SK-N-SH (cell line): ENCODE measurements around the gene AREL1. TPM values are rescaled to one million over a fixed set of nuclear protein-coding genes. Genes with fewer than 3 reads are reported as not detected.

Experiments used
- CTCF ChIA-PET: fragments of 300-600, 350-600 bp; formaldehyde crosslinking; extraction: SDS; loops from one replicate; lab custom pipeline; 2021; lab: Yijun Ruan, JAX
- POLR2A ChIA-PET: fragments of 350-600 bp; sonication (Branson Sonifier 250); formaldehyde crosslinking; extraction: SDS; loops from one replicate; lab custom pipeline; 2020; ENCODE audit warnings: antibody characterized with exemption, inconsistent platforms; lab: Yijun Ruan, JAX
- DNase-seq: peaks from one replicate; pipeline ENCODE4 v3.0.0; 2012
- H2AFZ ChIP-seq: fragments of 200-600 bp; sonication (generic); 2 replicates; pipeline ENCODE4 v1.8.1; 2016; ENCODE audit warnings: antibody characterized with exemption, mild to moderate bottlenecking, low read depth
- H3F3A ChIP-seq: fragments of 200-600 bp; sonication (generic); replicated peaks from 2 replicates; pipeline ENCODE3; 2016; ENCODE audit warnings: antibody characterized with exemption, mild to moderate bottlenecking; ENCODE audit not compliant: insufficient read depth
- H3K27ac ChIP-seq, 2 experiments: fragments of 200-500 bp in 1 of 2; fragments of 200-600 bp in 1 of 2; sonication (Bioruptor generic) in 1 of 2; sonication (generic), shearing (Covaris generic) in 1 of 2; 2 replicates each; pipeline versions ENCODE4 v1.5.1 to v1.6.1; 2014 to 2016; ENCODE audit warnings: low read depth in 2 of 2, inconsistent platforms in 1 of 2, low read length in 1 of 2, mild to moderate bottlenecking in 1 of 2, mixed read lengths in 1 of 2
- H3K27me3 ChIP-seq: fragments of 200-600 bp; sonication (generic), shearing (Covaris generic); 2 replicates; pipeline ENCODE4 v1.6.1; 2016; ENCODE audit warnings: mixed run types; ENCODE audit not compliant: insufficient read depth
- H3K36me3 ChIP-seq, 2 experiments: fragments of 200-500 bp in 1 of 2; fragments of 200-600 bp in 1 of 2; sonication (Bioruptor generic) in 1 of 2; sonication (generic) in 1 of 2; replicated peaks in 1 of 2; 2 replicates each; pipeline versions ENCODE3 to v1.5.1; 2014 to 2016; ENCODE audit warnings: low read length in 1 of 2, mild to moderate bottlenecking in 1 of 2; ENCODE audit not compliant: insufficient read depth in 2 of 2, control insufficient read depth in 1 of 2
- H3K4me1 ChIP-seq, 2 experiments: fragments of 200-500 bp in 1 of 2; fragments of 200-600 bp in 1 of 2; sonication (Bioruptor generic) in 1 of 2; sonication (generic), shearing (Covaris generic) in 1 of 2; 2 replicates each; pipeline versions ENCODE4 v1.5.1 to v1.6.1; 2014 to 2016; ENCODE audit warnings: low read depth in 1 of 2, low read length in 1 of 2, mixed run types in 1 of 2; ENCODE audit not compliant: insufficient read depth in 2 of 2, control insufficient read depth in 1 of 2
- H3K4me2 ChIP-seq: fragments of 200-600 bp; sonication (generic), shearing (Covaris generic); 2 replicates; pipeline ENCODE4 v1.6.1; 2017; ENCODE audit warnings: mixed run types
- H3K4me3 ChIP-seq, 2 experiments: fragments of 200-500 bp in 1 of 2; fragments of 200-600 bp in 1 of 2; sonication (Bioruptor generic) in 1 of 2; sonication (generic), shearing (Covaris generic) in 1 of 2; 2 replicates each; pipeline versions ENCODE4 v1.5.1 to v1.8.1; 2014 to 2016; ENCODE audit warnings: low read depth in 2 of 2, inconsistent platforms in 1 of 2, low read length in 1 of 2, mild to moderate bottlenecking in 1 of 2, mixed read lengths in 1 of 2, moderate library complexity in 1 of 2
- H3K79me2 ChIP-seq: fragments of 200-600 bp; sonication (generic); 2 replicates; pipeline ENCODE4 v1.8.1; 2017; ENCODE audit warnings: mild to moderate bottlenecking; ENCODE audit not compliant: insufficient read depth
- H3K9ac ChIP-seq: fragments of 200-600 bp; sonication (generic); 2 replicates; pipeline ENCODE4 v1.6.1; 2017; ENCODE audit warnings: mixed run types
- H3K9me2 ChIP-seq: fragments of 200-600 bp; sonication (generic); 2 replicates; pipeline ENCODE4 v1.6.1; 2017; ENCODE audit warnings: mixed run types
- H3K9me3 ChIP-seq: fragments of 200-600 bp; sonication (generic); 2 replicates; pipeline ENCODE4 v1.6.1; 2017; ENCODE audit warnings: mixed run types, mild to moderate bottlenecking, moderate library complexity
- H4K20me1 ChIP-seq: fragments of 200-600 bp; sonication (generic); 2 replicates; pipeline ENCODE4 v1.6.1; 2017; ENCODE audit warnings: mild to moderate bottlenecking, mixed run types; ENCODE audit not compliant: insufficient read depth
- CHD2 ChIP-seq: fragments of 150-350 bp; IDR thresholded peaks from 2 replicates; pipeline ENCODE4 v1.6.1; 2018; ENCODE audit warnings: low read length; ENCODE audit not compliant: partially characterized antibody
- ELF1 ChIP-seq: IDR thresholded peaks from 2 replicates; pipeline ENCODE4 v1.4.0; 2012
- EP300 ChIP-seq, 2 experiments: IDR thresholded peaks; 2 replicates each; pipeline versions ENCODE4 v1.4.0 to v1.6.1; 2012; ENCODE audit warnings: borderline replicate concordance in 1 of 2, low read depth in 1 of 2, low read length in 1 of 2
- EZH2phosphoT487 ChIP-seq: fragments of 200-600 bp; sonication (generic); IDR thresholded peaks from 2 replicates; pipeline ENCODE4 v1.6.1; 2017; ENCODE audit warnings: low read depth, mixed run types, mild to moderate bottlenecking, antibody characterized with exemption, moderate library complexity, borderline replicate concordance
- FOSL2 ChIP-seq: IDR thresholded peaks from 2 replicates; pipeline ENCODE4 v1.4.0; 2012; ENCODE audit warnings: low read depth, mild to moderate bottlenecking, moderate library complexity, borderline replicate concordance
- MAX ChIP-seq: IDR thresholded peaks from 2 replicates; pipeline ENCODE4 v1.4.0; 2012; ENCODE audit warnings: low read depth
- MEF2A ChIP-seq: IDR thresholded peaks from 2 replicates; pipeline ENCODE4 v1.4.0; 2012; ENCODE audit warnings: low read depth, borderline replicate concordance
- MXI1 ChIP-seq: IDR thresholded peaks from 2 replicates; pipeline ENCODE4 v1.6.1; 2012; ENCODE audit warnings: mild to moderate bottlenecking, low read depth, low read length, improper control_type of control experiment
- NRF1 ChIP-seq: IDR thresholded peaks from 2 replicates; pipeline ENCODE4 v1.6.1; 2012; ENCODE audit warnings: low read depth, mild to moderate bottlenecking, low read length
- RCOR1 ChIP-seq: fragments of 150-350 bp; IDR thresholded peaks from 2 replicates; pipeline ENCODE4 v1.6.1; 2017; ENCODE audit warnings: antibody characterized with exemption, low read length
- RFX5 ChIP-seq: IDR thresholded peaks from 2 replicates; pipeline ENCODE4 v1.6.1; 2012; ENCODE audit warnings: mild to moderate bottlenecking, improper control_type of control experiment, low read length
- SIN3A ChIP-seq: IDR thresholded peaks from 2 replicates; pipeline ENCODE4 v1.6.1; 2012; ENCODE audit warnings: low read depth, mild to moderate bottlenecking, low read length, moderate library complexity, borderline replicate concordance
- SMC3 ChIP-seq: IDR thresholded peaks from 2 replicates; pipeline ENCODE4 v1.6.1; 2012; ENCODE audit warnings: low read depth, low read length, improper control_type of control experiment
- TCF12 ChIP-seq: IDR thresholded peaks from 2 replicates; pipeline ENCODE4 v1.4.0; 2012
- TEAD4 ChIP-seq: IDR thresholded peaks from 2 replicates; pipeline ENCODE4 v1.4.0; 2012; ENCODE audit warnings: mild to moderate bottlenecking, borderline replicate concordance; ENCODE audit not compliant: insufficient read depth
- WGBS: methylation state at CpG from one replicate; pipeline ENCODE4 v1.1.6; 2017; ENCODE audit warnings: low lambda C conversion rate; 5-methylcytosine and 5-hydroxymethylcytosine counted together
- polyA plus RNA-seq, 3 experiments: library from polyadenylated mRNA; depleted of rRNA; stranded (reverse); fragments of >200 nt; gene quantifications; 2 replicates each; pipeline ENCODE4 v1.2.3, GENCODE V29; 2012
- TF ChIP-seq, protein P1 (sequence below): fragments of 150-350 bp; IDR thresholded peaks from 2 replicates; pipeline ENCODE4 v1.6.1; 2017; ENCODE audit warnings: antibody characterized with exemption, low read length, low read depth, borderline replicate concordance
- TF ChIP-seq, protein P2 (sequence below): IDR thresholded peaks from 2 replicates; pipeline ENCODE4 v1.4.0; 2012; ENCODE audit warnings: low read depth, borderline replicate concordance
- TF ChIP-seq, protein P3 (sequence below): IDR thresholded peaks from 2 replicates; pipeline ENCODE4 v1.4.0; 2012; ENCODE audit warnings: low read depth, borderline replicate concordance

The AREL1 gene
- polyA plus RNA-seq, 1 of the 3 experiments (the other 2 are of a cell fraction), result 35.1 TPM

GRCh38 chr14:74620923-74621322 lies 92.0 kb downstream of the AREL1 start:
- no peak for DNase-seq
- H3K4me3 ChIP-seq, result no peak overlapping the region
- H3K36me3 ChIP-seq, result no peaks in the 10 kb centered on the region
- CTCF ChIA-PET, result interaction anchor here (1.5 to 9.2 kb wide), 3 partner anchors 10 to 120 kb away, joined by 3 to 84 read pairs (median 48); partner anchors contain the start of gene LTBP2
- no peaks in the 10 kb centered on the region for H3K27me3 ChIP-seq
- TF ChIP-seq, protein P1, sequence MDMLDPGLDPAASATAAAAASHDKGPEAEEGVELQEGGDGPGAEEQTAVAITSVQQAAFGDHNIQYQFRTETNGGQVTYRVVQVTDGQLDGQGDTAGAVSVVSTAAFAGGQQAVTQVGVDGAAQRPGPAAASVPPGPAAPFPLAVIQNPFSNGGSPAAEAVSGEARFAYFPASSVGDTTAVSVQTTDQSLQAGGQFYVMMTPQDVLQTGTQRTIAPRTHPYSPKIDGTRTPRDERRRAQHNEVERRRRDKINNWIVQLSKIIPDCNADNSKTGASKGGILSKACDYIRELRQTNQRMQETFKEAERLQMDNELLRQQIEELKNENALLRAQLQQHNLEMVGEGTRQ, result no peak
- TF ChIP-seq SIN3A (no peak), NRF1 (no peak), RCOR1 (no peak), MAX (no peak), EP300 (IDR thresholded peaks at IDR 0.05; ENCODE audit: borderline replicate concordance in 1 of 2, low read depth in 1 of 2, low read length in 1 of 2) (no peak), MEF2A (no peak), FOSL2 (no peak), ELF1 (no peak), EZH2phosphoT487 (no peak), TCF12 (no peak), MXI1 (no peak), SMC3 (no peak), RFX5 (no peak), TEAD4 (no peak), CHD2 (no peak)
- TF ChIP-seq, protein P2, sequence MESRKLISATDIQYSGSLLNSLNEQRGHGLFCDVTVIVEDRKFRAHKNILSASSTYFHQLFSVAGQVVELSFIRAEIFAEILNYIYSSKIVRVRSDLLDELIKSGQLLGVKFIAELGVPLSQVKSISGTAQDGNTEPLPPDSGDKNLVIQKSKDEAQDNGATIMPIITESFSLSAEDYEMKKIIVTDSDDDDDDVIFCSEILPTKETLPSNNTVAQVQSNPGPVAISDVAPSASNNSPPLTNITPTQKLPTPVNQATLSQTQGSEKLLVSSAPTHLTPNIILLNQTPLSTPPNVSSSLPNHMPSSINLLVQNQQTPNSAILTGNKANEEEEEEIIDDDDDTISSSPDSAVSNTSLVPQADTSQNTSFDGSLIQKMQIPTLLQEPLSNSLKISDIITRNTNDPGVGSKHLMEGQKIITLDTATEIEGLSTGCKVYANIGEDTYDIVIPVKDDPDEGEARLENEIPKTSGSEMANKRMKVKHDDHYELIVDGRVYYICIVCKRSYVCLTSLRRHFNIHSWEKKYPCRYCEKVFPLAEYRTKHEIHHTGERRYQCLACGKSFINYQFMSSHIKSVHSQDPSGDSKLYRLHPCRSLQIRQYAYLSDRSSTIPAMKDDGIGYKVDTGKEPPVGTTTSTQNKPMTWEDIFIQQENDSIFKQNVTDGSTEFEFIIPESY, result no peak
- TF ChIP-seq, protein P3, sequence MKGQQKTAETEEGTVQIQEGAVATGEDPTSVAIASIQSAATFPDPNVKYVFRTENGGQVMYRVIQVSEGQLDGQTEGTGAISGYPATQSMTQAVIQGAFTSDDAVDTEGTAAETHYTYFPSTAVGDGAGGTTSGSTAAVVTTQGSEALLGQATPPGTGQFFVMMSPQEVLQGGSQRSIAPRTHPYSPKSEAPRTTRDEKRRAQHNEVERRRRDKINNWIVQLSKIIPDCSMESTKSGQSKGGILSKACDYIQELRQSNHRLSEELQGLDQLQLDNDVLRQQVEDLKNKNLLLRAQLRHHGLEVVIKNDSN, result no peak
- WGBS, result 81% methylated on average over 2 of the region's 3 CpGs
- H3F3A ChIP-seq, result peaks cover 46% of the 10 kb centered on the region
- H3K9ac ChIP-seq, result peak overlapping the region; percentile 52
- peaks cover 14 to 42% of the 10 kb centered on the region in 2 experiments; a peak in 3 of 4 replicates for H3K4me1 ChIP-seq
- H2AFZ ChIP-seq, result no peak overlapping the region
- peak overlapping the region; percentile 39; the same call in 1 of the 2 replicates for H3K4me2 ChIP-seq
- peaks cover 13% of the 10 kb centered on the region; the same call in 1 of the 2 replicates for H3K79me2 ChIP-seq
- no peaks in the 10 kb centered on the region for H3K9me2 ChIP-seq
- no peaks in the 10 kb centered on the region for H3K9me3 ChIP-seq
- H4K20me1 ChIP-seq, result no peaks in the 10 kb centered on the region
- POLR2A ChIA-PET, result no interaction called here
- peak overlapping the region; percentile 68 to 99; a peak in 3 of 4 replicates for H3K27ac ChIP-seq
